ENCODE data around the gene GSDMA. TPM values are rescaled to one million over a fixed set of nuclear protein-coding genes. Genes with fewer than 3 reads are reported as not detected.

Gene GSDMA
- total RNA-seq, 1 donor from 2014 or later, result not detected

GRCh38 chr17:39995438-39995837 is 32.6 kb downstream of the GSDMA start:
- H3K4me1 ChIP-seq (ENCODE audit: insufficient read depth, low read length), result no peaks in the 10 kb centered on the region
- H3K9me3 Mint-ChIP-seq (ENCODE audit: unreplicated experiment), result no peaks in the 10 kb centered on the region
- no peak for DNase-seq (ENCODE audit: low read depth)
- H3K27me3 Mint-ChIP-seq (ENCODE audit: low read depth, unreplicated experiment), result no peaks in the 10 kb centered on the region
- peaks cover 2% of the 10 kb centered on the region for H3K4me1 Mint-ChIP-seq (ENCODE audit: low read depth, unreplicated experiment)
- H3K9ac ChIP-seq (ENCODE audit: low read length), result no peak overlapping the region
- H3K36me3 Mint-ChIP-seq (ENCODE audit: low read depth, unreplicated experiment), result peaks cover 33% of the 10 kb centered on the region
- no peak overlapping the region for H3K27ac Mint-ChIP-seq (ENCODE audit: unreplicated experiment)
- H3K79me2 ChIP-seq (ENCODE audit: insufficient read depth, low read length), result no peaks in the 10 kb centered on the region
- no peak overlapping the region for H3K27ac ChIP-seq (ENCODE audit: low read depth, low read length)
- no peak overlapping the region for H2AFZ ChIP-seq (ENCODE audit: low read depth, low read length)
- no peaks in the 10 kb centered on the region for H3K9me3 ChIP-seq (ENCODE audit: insufficient read depth, low read depth, low read length)
- no peak for FAIRE-seq
- peaks cover 36% of the 10 kb centered on the region for H4K20me1 ChIP-seq (ENCODE audit: insufficient read depth, low read length)
- H3K36me3 ChIP-seq (ENCODE audit: insufficient read depth, low read length), result peaks cover 52% of the 10 kb centered on the region
- TF ChIP-seq EZH2 (IDR thresholded peaks at IDR 0.05; ENCODE audit: insufficient read depth, low read length) (no peak), CTCF (IDR thresholded peaks at IDR 0.05; ENCODE audit: insufficient read depth, low read depth, low read length) (no peak)
- no peak overlapping the region for H3K4me3 Mint-ChIP-seq (ENCODE audit: unreplicated experiment)
- H3K4me2 ChIP-seq (ENCODE audit: low read length), result no peak overlapping the region
- no peak overlapping the region for H3K4me3 ChIP-seq (ENCODE audit: insufficient read depth, low read depth, low read length)
- no peaks in the 10 kb centered on the region for H3K27me3 ChIP-seq (ENCODE audit: insufficient read depth, low read length)

- Histone ChIP-seq H3K9ac (ENCODE audit: low read length) (no peak overlapping the region), H3K27me3 (ENCODE audit: insufficient read depth, low read length) (no peaks in the 10 kb centered on the region), H3K79me2 (ENCODE audit: insufficient read depth, low read length) (no peaks in the 10 kb centered on the region), H3K27ac (ENCODE audit: low read depth, low read length) (no peak overlapping the region), H3K4me3 (ENCODE audit: insufficient read depth, low read depth, low read length) (no peak overlapping the region), H3K4me2 (ENCODE audit: low read length) (no peak overlapping the region), H3K9me3 (ENCODE audit: insufficient read depth, low read depth, low read length) (no peaks in the 10 kb centered on the region), H3K36me3 (ENCODE audit: insufficient read depth, low read length) (peaks cover 48% of the 10 kb centered on the region), H2AFZ (ENCODE audit: low read depth, low read length) (no peak overlapping the region), H3K4me1 (ENCODE audit: insufficient read depth, low read length) (no peaks in the 10 kb centered on the region), H4K20me1 (ENCODE audit: insufficient read depth, low read length) (peaks cover 36% of the 10 kb centered on the region)
- no peak for TF ChIP-seq EZH2 (IDR thresholded peaks at IDR 0.05; ENCODE audit: insufficient read depth, low read length)
- no peak for TF ChIP-seq CTCF (IDR thresholded peaks at IDR 0.05; ENCODE audit: insufficient read depth, low read depth, low read length)
- no peak for FAIRE-seq
- no peak overlapping the region for H3K4me3 Mint-ChIP-seq (ENCODE audit: unreplicated experiment)
- no peak for DNase-seq (ENCODE audit: low read depth)
- H3K9me3 Mint-ChIP-seq (ENCODE audit: unreplicated experiment), result no peaks in the 10 kb centered on the region
- no peaks in the 10 kb centered on the region for H3K27me3 Mint-ChIP-seq (ENCODE audit: low read depth, unreplicated experiment)
- H3K27ac Mint-ChIP-seq (ENCODE audit: unreplicated experiment), result no peak overlapping the region
- peaks cover 2% of the 10 kb centered on the region for H3K4me1 Mint-ChIP-seq (ENCODE audit: low read depth, unreplicated experiment)
- peaks cover 33% of the 10 kb centered on the region for H3K36me3 Mint-ChIP-seq (ENCODE audit: low read depth, unreplicated experiment)
Measured at GRCh38 chr17:39996162-39996561, 33.4 kb downstream of the GSDMA start.

- TF ChIP-seq EZH2 (IDR thresholded peaks at IDR 0.05; ENCODE audit: insufficient read depth, low read length) (no peak), CTCF (IDR thresholded peaks at IDR 0.05; ENCODE audit: insufficient read depth, low read depth, low read length) (no peak)
- H3K4me3 ChIP-seq (ENCODE audit: insufficient read depth, low read depth, low read length), result no peak overlapping the region
- peaks cover 33% of the 10 kb centered on the region for H4K20me1 ChIP-seq (ENCODE audit: insufficient read depth, low read length)
- no peak overlapping the region for H3K9ac ChIP-seq (ENCODE audit: low read length)
- FAIRE-seq, result no peak
- H3K4me1 Mint-ChIP-seq (ENCODE audit: low read depth, unreplicated experiment), result peaks cover 2% of the 10 kb centered on the region
- peaks cover 42% of the 10 kb centered on the region for H3K36me3 ChIP-seq (ENCODE audit: insufficient read depth, low read length)
- no peak overlapping the region for H3K4me2 ChIP-seq (ENCODE audit: low read length)
- H3K36me3 Mint-ChIP-seq (ENCODE audit: low read depth, unreplicated experiment), result peaks cover 33% of the 10 kb centered on the region
- H3K9me3 ChIP-seq (ENCODE audit: insufficient read depth, low read depth, low read length), result no peaks in the 10 kb centered on the region
- H3K27ac ChIP-seq (ENCODE audit: low read depth, low read length), result no peak overlapping the region
- no peaks in the 10 kb centered on the region for H3K79me2 ChIP-seq (ENCODE audit: insufficient read depth, low read length)
- H3K27me3 ChIP-seq (ENCODE audit: insufficient read depth, low read length), result no peaks in the 10 kb centered on the region
- H3K9me3 Mint-ChIP-seq (ENCODE audit: unreplicated experiment), result no peaks in the 10 kb centered on the region
- no peak overlapping the region for H3K4me3 Mint-ChIP-seq (ENCODE audit: unreplicated experiment)
- DNase-seq (ENCODE audit: low read depth), result no peak
- no peak overlapping the region for H2AFZ ChIP-seq (ENCODE audit: low read depth, low read length)
- no peak overlapping the region for H3K27ac Mint-ChIP-seq (ENCODE audit: unreplicated experiment)
- H3K4me1 ChIP-seq (ENCODE audit: insufficient read depth, low read length), result no peaks in the 10 kb centered on the region
- no peaks in the 10 kb centered on the region for H3K27me3 Mint-ChIP-seq (ENCODE audit: low read depth, unreplicated experiment)
Measured at GRCh38 chr17:39996800-39997199, 34.0 kb downstream of the GSDMA start.

All from astrocyte (in vitro differentiated cells and primary cell).